IMR-90 (cell line): ENCODE measurements around the gene RHBDF2.

ENCODE experiments used
- CEBPB ChIP-seq: IDR thresholded peaks from 2 replicates; pipeline ENCODE4 v1.6.1; 2012; ENCODE audit warnings: low read depth, low read length, improper control_type of control experiment
- FOS ChIP-seq: fragments of 150-350 bp; IDR thresholded peaks from 2 replicates; pipeline ENCODE4 v1.6.1; 2016; ENCODE audit warnings: low read depth, low read length
- MAFK ChIP-seq: IDR thresholded peaks from 2 replicates; pipeline ENCODE4 v1.6.1; 2012; ENCODE audit warnings: low read depth, low read length, improper control_type of control experiment
- MAZ ChIP-seq: IDR thresholded peaks from 2 replicates; pipeline ENCODE4 v1.6.1; 2012; ENCODE audit warnings: low read depth, mild to moderate bottlenecking, low read length, improper control_type of control experiment, moderate library complexity, borderline replicate concordance
- MXI1 ChIP-seq: IDR thresholded peaks from 2 replicates; pipeline ENCODE4 v1.6.1; 2012; ENCODE audit warnings: low read depth, mild to moderate bottlenecking, low read length, moderate library complexity, borderline replicate concordance
- POLR2A ChIP-seq: IDR thresholded peaks from 2 replicates; pipeline ENCODE4 v1.6.1; 2012; ENCODE audit warnings: mild to moderate bottlenecking, low read depth, low read length
- RAD21 ChIP-seq: IDR thresholded peaks from 2 replicates; pipeline ENCODE4 v1.6.1; 2012; ENCODE audit warnings: low read length, improper control_type of control experiment
- SMC3 ChIP-seq: fragments of 150-350 bp; IDR thresholded peaks from 2 replicates; pipeline ENCODE4 v1.6.1; 2016; ENCODE audit warnings: low read depth, mild to moderate bottlenecking, antibody characterized with exemption, low read length, moderate library complexity
- TF ChIP-seq, protein P1 (sequence below): conservative IDR thresholded peaks from 2 replicates; pipeline ENCODE4 v1.5.1; 2012; ENCODE audit warnings: mild to moderate bottlenecking, low read depth, low read length, improper control_type of control experiment
- TF ChIP-seq, protein P2 (sequence below): fragments of 150-350 bp; IDR thresholded peaks from 2 replicates; pipeline ENCODE4 v1.6.1; 2016; ENCODE audit warnings: low read depth, mild to moderate bottlenecking, low read length, moderate library complexity, borderline replicate concordance

- TF ChIP-seq, protein P1, sequence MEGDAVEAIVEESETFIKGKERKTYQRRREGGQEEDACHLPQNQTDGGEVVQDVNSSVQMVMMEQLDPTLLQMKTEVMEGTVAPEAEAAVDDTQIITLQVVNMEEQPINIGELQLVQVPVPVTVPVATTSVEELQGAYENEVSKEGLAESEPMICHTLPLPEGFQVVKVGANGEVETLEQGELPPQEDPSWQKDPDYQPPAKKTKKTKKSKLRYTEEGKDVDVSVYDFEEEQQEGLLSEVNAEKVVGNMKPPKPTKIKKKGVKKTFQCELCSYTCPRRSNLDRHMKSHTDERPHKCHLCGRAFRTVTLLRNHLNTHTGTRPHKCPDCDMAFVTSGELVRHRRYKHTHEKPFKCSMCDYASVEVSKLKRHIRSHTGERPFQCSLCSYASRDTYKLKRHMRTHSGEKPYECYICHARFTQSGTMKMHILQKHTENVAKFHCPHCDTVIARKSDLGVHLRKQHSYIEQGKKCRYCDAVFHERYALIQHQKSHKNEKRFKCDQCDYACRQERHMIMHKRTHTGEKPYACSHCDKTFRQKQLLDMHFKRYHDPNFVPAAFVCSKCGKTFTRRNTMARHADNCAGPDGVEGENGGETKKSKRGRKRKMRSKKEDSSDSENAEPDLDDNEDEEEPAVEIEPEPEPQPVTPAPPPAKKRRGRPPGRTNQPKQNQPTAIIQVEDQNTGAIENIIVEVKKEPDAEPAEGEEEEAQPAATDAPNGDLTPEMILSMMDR = no peak
- no peak for TF ChIP-seq MXI1
- TF ChIP-seq MAZ = no peak
- TF ChIP-seq POLR2A = no peak
- TF ChIP-seq RAD21 = no peak
- no peak for TF ChIP-seq CEBPB
- no peak for TF ChIP-seq MAFK
- TF ChIP-seq, protein P2, sequence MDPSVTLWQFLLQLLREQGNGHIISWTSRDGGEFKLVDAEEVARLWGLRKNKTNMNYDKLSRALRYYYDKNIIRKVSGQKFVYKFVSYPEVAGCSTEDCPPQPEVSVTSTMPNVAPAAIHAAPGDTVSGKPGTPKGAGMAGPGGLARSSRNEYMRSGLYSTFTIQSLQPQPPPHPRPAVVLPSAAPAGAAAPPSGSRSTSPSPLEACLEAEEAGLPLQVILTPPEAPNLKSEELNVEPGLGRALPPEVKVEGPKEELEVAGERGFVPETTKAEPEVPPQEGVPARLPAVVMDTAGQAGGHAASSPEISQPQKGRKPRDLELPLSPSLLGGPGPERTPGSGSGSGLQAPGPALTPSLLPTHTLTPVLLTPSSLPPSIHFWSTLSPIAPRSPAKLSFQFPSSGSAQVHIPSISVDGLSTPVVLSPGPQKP = no peak
- no peak for TF ChIP-seq FOS
- no peak for TF ChIP-seq SMC3
Measured at GRCh38 chr17:76542984-76543383, 41.8 kb upstream of the RHBDF2 start.
